ENCODE measurements around the gene PARP11. TPM values are rescaled to one million over a fixed set of nuclear protein-coding genes. Genes with fewer than 3 reads are reported as not detected.

PARP11 gene
- total RNA-seq, 1 experiment from 2014 or later: 2.7 TPM

GRCh38 chr12:3795492-3796133 is 77.6 kb downstream of the PARP11 start:
- peaks cover 15% of the 10 kb centered on the region; the same call in 1 of the 2 replicates for H3K27me3 ChIP-seq (ENCODE audit: insufficient read depth, low read length)
- no peak overlapping the region for H2AFZ ChIP-seq (ENCODE audit: low read depth, low read length, poor library complexity, severe bottlenecking)
- no peaks in the 10 kb centered on the region for H3K9me2 ChIP-seq (ENCODE audit: insufficient read depth)
- ChIA-PET RAD21 (ENCODE audit: low non-redundant PET in 1 of 2, low total read pairs in 2 of 2, uncharacterized antibody in 2 of 2, unreplicated experiment in 2 of 2) (no interaction called here), POLR2A (interaction anchor here (0.8 kb wide), 1 partner anchor 496 kb away, joined by 3 read pairs; no protein-coding TSS in a partner anchor), CTCF (interaction anchor here (1.3 to 2.1 kb wide), 2 partner anchors 8 to 495 kb away, joined by 6 to 8 read pairs; no protein-coding TSS in a partner anchor)
- H3K9me3 ChIP-seq (ENCODE audit: control insufficient read depth in 1 of 2, insufficient read depth in 1 of 2, low read depth in 1 of 2, low read length in 2 of 2): no peaks in the 10 kb centered on the region
- H3K79me2 ChIP-seq (ENCODE audit: insufficient read depth, low read length): no peaks in the 10 kb centered on the region
- no peak for TF ChIP-seq POLR2AphosphoS5 (IDR thresholded peaks at IDR 0.05; ENCODE audit: low read depth, low read length)
- TF ChIP-seq, protein P1, sequence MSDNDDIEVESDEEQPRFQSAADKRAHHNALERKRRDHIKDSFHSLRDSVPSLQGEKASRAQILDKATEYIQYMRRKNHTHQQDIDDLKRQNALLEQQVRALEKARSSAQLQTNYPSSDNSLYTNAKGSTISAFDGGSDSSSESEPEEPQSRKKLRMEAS (IDR thresholded peaks at IDR 0.05): no peak
- TF ChIP-seq EZH2phosphoT487 (IDR thresholded peaks at IDR 0.05; ENCODE audit: borderline replicate concordance): no peak
- no peak for TF ChIP-seq EGR1 (IDR thresholded peaks at IDR 0.05; ENCODE audit: low read depth)
- TF ChIP-seq TCF7L2 (IDR thresholded peaks at IDR 0.05; ENCODE audit: borderline replicate concordance, extremely low read depth, insufficient read depth, insufficient read length): no peak
- no peak for TF ChIP-seq SP1 (IDR thresholded peaks at IDR 0.05; ENCODE audit: low read depth)
- no peak for TF ChIP-seq CEBPB (IDR thresholded peaks at IDR 0.05; ENCODE audit: low read depth)
- no peak for TF ChIP-seq RAD21 (IDR thresholded peaks at IDR 0.05; ENCODE audit: low read depth)
- TF ChIP-seq YY1 (IDR thresholded peaks at IDR 0.05; ENCODE audit: extremely low read depth, insufficient replicate concordance, low read depth, low read length): no peak
- TF ChIP-seq POLR2A (IDR thresholded peaks at IDR 0.05; ENCODE audit: borderline replicate concordance, extremely low read depth, insufficient read depth, insufficient read length): no peak
- H3K27ac ChIP-seq (ENCODE audit: low read depth, low read length): no peak overlapping the region
- H3K4me1 ChIP-seq (ENCODE audit: control insufficient read depth in 1 of 2, insufficient read depth in 2 of 2, low read length in 2 of 2): no peaks in the 10 kb centered on the region
- ATAC-seq: no peak
- no TSS peak for BruUV-seq (replicated peaks)
- intact Hi-C loops (cut with micrococcal nuclease): no loop called here
- H3K36me3 ChIP-seq (ENCODE audit: control insufficient read depth in 1 of 2, insufficient read depth in 2 of 2, low read length in 2 of 2): no peaks in the 10 kb centered on the region
- H3K9ac ChIP-seq (ENCODE audit: low read length): no peak overlapping the region
- DNase-seq (ENCODE audit: low read depth, low spot score): no peak
- no peak overlapping the region for H3K4me2 ChIP-seq (ENCODE audit: low read length)
- H3K4me3 ChIP-seq (replicated peaks in 1 of 2; ENCODE audit: low read depth in 1 of 2, low read length in 2 of 2): no peak overlapping the region
- no peaks in the 10 kb centered on the region for H4K20me1 ChIP-seq (ENCODE audit: insufficient read depth)

GRCh38 chr12:3795066-3795465 is 78.1 kb downstream of the PARP11 start:
- POLR2A ChIA-PET: no interaction called here
- no TSS peak for BruUV-seq (replicated peaks)

More at GRCh38 chr12:3795066-3795465, 78.1 kb downstream of the PARP11 start:
- H3K36me3 ChIP-seq (ENCODE audit: control insufficient read depth in 1 of 2, insufficient read depth in 2 of 2, low read length in 2 of 2): no peaks in the 10 kb centered on the region
- no peaks in the 10 kb centered on the region for H3K4me1 ChIP-seq (ENCODE audit: control insufficient read depth in 1 of 2, insufficient read depth in 2 of 2, low read length in 2 of 2)
- ChIA-PET RAD21 (ENCODE audit: low non-redundant PET in 1 of 2, low total read pairs in 2 of 2, uncharacterized antibody in 2 of 2, unreplicated experiment in 2 of 2) (no interaction called here), CTCF (interaction anchor here (1.3 to 2.1 kb wide), 2 partner anchors 9 to 495 kb away, joined by 6 to 8 read pairs; no protein-coding TSS in a partner anchor)
- no peaks in the 10 kb centered on the region for H3K79me2 ChIP-seq (ENCODE audit: insufficient read depth, low read length)
- H3K9me3 ChIP-seq (ENCODE audit: control insufficient read depth in 1 of 2, insufficient read depth in 1 of 2, low read depth in 1 of 2, low read length in 2 of 2): no peaks in the 10 kb centered on the region
- no peak overlapping the region for H3K4me3 ChIP-seq (replicated peaks in 1 of 2; ENCODE audit: low read depth in 1 of 2, low read length in 2 of 2)
- H3K9ac ChIP-seq (ENCODE audit: low read length): no peak overlapping the region
- intact Hi-C loops (cut with micrococcal nuclease): no loop called here
- no peak overlapping the region for H3K27ac ChIP-seq (ENCODE audit: low read depth, low read length)
- no peaks in the 10 kb centered on the region for H3K9me2 ChIP-seq (ENCODE audit: insufficient read depth)
- no peak overlapping the region for H3K4me2 ChIP-seq (ENCODE audit: low read length)
- peaks cover 15% of the 10 kb centered on the region; the same call in 1 of the 2 replicates for H3K27me3 ChIP-seq (ENCODE audit: insufficient read depth, low read length)
- ATAC-seq (no peak), DNase-seq (ENCODE audit: low read depth, low spot score) (no peak)
- TF ChIP-seq EZH2phosphoT487 (IDR thresholded peaks at IDR 0.05; ENCODE audit: borderline replicate concordance): no peak
- TF ChIP-seq TCF7L2 (IDR thresholded peaks at IDR 0.05; ENCODE audit: borderline replicate concordance, extremely low read depth, insufficient read depth, insufficient read length): no peak
- no peak for TF ChIP-seq ZNF274 (IDR thresholded peaks at IDR 0.05; ENCODE audit: low read depth, low read length)
- TF ChIP-seq, protein P2, sequence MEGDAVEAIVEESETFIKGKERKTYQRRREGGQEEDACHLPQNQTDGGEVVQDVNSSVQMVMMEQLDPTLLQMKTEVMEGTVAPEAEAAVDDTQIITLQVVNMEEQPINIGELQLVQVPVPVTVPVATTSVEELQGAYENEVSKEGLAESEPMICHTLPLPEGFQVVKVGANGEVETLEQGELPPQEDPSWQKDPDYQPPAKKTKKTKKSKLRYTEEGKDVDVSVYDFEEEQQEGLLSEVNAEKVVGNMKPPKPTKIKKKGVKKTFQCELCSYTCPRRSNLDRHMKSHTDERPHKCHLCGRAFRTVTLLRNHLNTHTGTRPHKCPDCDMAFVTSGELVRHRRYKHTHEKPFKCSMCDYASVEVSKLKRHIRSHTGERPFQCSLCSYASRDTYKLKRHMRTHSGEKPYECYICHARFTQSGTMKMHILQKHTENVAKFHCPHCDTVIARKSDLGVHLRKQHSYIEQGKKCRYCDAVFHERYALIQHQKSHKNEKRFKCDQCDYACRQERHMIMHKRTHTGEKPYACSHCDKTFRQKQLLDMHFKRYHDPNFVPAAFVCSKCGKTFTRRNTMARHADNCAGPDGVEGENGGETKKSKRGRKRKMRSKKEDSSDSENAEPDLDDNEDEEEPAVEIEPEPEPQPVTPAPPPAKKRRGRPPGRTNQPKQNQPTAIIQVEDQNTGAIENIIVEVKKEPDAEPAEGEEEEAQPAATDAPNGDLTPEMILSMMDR (IDR thresholded peaks at IDR 0.05 in 2 of 3, conservative IDR thresholded peaks at IDR 0.05 in 1 of 3; ENCODE audit: borderline replicate concordance in 1 of 3, insufficient read depth in 1 of 3, low read depth in 2 of 3, low read length in 2 of 3): no peak
- no peaks in the 10 kb centered on the region for H4K20me1 ChIP-seq (ENCODE audit: insufficient read depth)
- no peak overlapping the region for H2AFZ ChIP-seq (ENCODE audit: low read depth, low read length, poor library complexity, severe bottlenecking)

All from HCT116 (cell line).